HT1080 (cell line): ENCODE measurements around the gene FRYL. TPM values are rescaled to one million over a fixed set of nuclear protein-coding genes. Genes with fewer than 3 reads are reported as not detected.

Source experiments
- DNase-seq: peaks from one replicate; pipeline ENCODE4 v3.0.0-alpha.2; 2015; ENCODE audit warnings: low read depth
- small RNA-seq: library from RNA; depleted of rRNA; stranded (forward); fragments of <200 nt; gene quantifications from one replicate; pipeline ENCODE3, GENCODE V24; 2014
- total RNA-seq: library from RNA; depleted of rRNA; stranded (reverse); fragments of >200 nt; shearing (Covaris generic); gene quantifications from 2 replicates; pipeline ENCODE4 v1.2.3, GENCODE V29; 2014; rRNA removed

The FRYL gene
- total RNA-seq, 1 experiment from 2014 or later, result 37.3 TPM

- no peak for DNase-seq
Measured at GRCh38 chr4:48450740-48451139, 329.3 kb downstream of the FRYL start.

GRCh38 chr4:48449151-48449550 lies 330.9 kb downstream of the FRYL start:
- DNase-seq, result no peak

Small RNA genes lying within 50 kb of the gene (small RNA-seq; reads per million reads assigned to genes)
- gene RNU5E-3P, result 0.84 reads per million, percentile 70 among the genes with 10 or more reads in this experiment

Other genes starting within 250 kb of the FRYL start
- gene OCIAD1, start 50.8 kb upstream of the FRYL start, total RNA-seq, result 109 and 118 TPM in 2 replicates
- 247 and 261 TPM in 2 replicates for gene OCIAD2, start 126.5 kb upstream of the FRYL start, total RNA-seq
- not detected in 2 replicates for gene CWH43, start 206.0 kb upstream of the FRYL start, total RNA-seq